ENCODE results near the gene BAG1.
A peak's percentile ranks its signal among the peaks of the same experiment; 100 is the strongest.

BAG1 gene

DNA sequence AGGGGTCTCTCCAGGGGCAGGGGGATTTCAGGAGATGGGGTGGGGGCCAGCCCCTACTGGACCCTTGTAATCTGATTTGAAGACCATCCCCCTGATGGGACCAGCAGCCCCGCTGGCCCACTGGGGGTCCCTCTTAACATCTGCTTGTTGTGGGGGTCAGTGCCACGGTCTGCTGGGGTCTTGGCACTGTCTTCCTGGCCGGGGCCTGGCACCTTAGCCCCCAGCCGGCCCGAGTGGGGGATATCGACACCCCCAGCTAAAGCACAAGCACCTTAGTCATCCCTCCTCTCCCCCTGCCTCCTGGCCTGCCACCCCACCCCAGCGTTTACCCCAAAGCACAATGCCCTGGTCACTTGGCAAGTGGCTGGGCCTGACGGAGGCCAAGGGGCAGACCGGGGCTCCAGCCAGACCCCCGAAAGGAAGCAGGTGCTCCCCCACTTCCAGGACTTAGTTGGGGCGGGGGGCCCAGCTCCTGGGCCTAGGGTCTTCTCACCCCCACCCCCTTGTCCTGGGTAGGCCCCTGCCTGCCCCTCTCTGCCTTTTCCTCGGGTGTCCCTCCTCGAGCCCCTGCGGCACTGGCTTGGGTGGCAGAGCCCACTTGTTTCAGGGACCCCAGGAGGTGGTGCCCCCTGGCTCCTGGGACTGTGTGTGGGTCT lies 24.4 kb upstream of the BAG1 start:
- H3K9me3 Mint-ChIP-seq: no peaks in the 10 kb centered on the region
- TF ChIP-seq, protein P1, sequence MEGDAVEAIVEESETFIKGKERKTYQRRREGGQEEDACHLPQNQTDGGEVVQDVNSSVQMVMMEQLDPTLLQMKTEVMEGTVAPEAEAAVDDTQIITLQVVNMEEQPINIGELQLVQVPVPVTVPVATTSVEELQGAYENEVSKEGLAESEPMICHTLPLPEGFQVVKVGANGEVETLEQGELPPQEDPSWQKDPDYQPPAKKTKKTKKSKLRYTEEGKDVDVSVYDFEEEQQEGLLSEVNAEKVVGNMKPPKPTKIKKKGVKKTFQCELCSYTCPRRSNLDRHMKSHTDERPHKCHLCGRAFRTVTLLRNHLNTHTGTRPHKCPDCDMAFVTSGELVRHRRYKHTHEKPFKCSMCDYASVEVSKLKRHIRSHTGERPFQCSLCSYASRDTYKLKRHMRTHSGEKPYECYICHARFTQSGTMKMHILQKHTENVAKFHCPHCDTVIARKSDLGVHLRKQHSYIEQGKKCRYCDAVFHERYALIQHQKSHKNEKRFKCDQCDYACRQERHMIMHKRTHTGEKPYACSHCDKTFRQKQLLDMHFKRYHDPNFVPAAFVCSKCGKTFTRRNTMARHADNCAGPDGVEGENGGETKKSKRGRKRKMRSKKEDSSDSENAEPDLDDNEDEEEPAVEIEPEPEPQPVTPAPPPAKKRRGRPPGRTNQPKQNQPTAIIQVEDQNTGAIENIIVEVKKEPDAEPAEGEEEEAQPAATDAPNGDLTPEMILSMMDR (IDR thresholded peaks at IDR 0.05): no peak
- peaks cover 8% of the 10 kb centered on the region for H3K36me3 Mint-ChIP-seq (ENCODE audit: low read depth)
- no peak overlapping the region for H3K4me3 Mint-ChIP-seq
- no peaks in the 10 kb centered on the region for H3K27me3 Mint-ChIP-seq (ENCODE audit: low read depth, poor library complexity)
- H3K4me1 Mint-ChIP-seq: peaks cover 30% of the 10 kb centered on the region
- DNase-seq: peak; percentile 7
- H3K27ac Mint-ChIP-seq: no peak overlapping the region

DNA sequence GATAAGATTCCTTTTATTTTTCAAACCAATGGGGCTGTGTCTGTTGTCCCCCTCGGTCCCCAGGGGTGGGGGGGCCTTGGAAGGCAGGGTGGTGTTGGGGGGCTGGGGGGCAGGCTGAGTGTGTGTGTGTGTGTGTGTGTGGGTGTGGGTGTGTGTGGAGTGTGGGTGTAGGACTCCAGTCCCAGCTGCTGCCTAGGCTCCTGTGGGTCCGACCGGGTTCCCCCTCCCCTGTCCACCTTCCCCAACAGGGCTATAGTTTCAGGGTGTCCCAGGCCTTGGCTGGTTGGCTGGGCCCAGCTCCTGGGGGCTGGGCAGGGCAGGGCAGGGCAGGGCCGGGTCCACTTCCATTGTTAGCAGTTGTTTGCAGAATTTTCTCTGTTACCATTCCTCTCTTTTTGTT lies 23.7 kb upstream of the BAG1 start:
- H3K4me3 Mint-ChIP-seq: peak overlapping the region; percentile 69
- H3K27ac Mint-ChIP-seq: no peak overlapping the region
- H3K27me3 Mint-ChIP-seq (ENCODE audit: low read depth, poor library complexity): no peaks in the 10 kb centered on the region
- no peak for DNase-seq
- peaks cover 8% of the 10 kb centered on the region for H3K36me3 Mint-ChIP-seq (ENCODE audit: low read depth)
- peaks cover 30% of the 10 kb centered on the region for H3K4me1 Mint-ChIP-seq
- TF ChIP-seq, protein P1 (IDR thresholded peaks at IDR 0.05): no peak
- no peaks in the 10 kb centered on the region for H3K9me3 Mint-ChIP-seq

DNA sequence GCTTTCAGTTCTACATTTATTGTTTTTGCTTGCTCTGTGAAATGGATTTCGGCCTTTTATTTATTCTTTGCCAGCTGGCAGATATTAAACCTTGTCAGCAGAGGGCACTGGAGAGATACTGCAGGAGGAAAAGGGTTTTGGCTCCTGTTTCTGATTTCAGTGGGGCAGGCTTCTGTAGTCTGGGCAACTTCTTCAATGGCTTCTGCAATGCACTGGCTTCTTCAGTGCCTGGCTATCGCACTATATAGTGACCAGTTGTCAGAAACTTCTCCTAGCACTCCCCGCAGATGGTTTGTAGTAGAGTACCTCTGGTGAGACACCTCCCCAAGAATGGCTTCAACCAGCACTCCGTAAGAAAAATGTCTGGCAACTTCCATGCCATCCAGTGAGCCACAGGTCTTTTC lies 22.6 kb upstream of the BAG1 start:
- TF ChIP-seq, protein P1 (IDR thresholded peaks at IDR 0.05): peak; percentile 48
- Mint-ChIP-seq H3K27me3 (ENCODE audit: low read depth, poor library complexity) (no peaks in the 10 kb centered on the region), H3K27ac (no peak overlapping the region), H3K4me1 (peaks cover 20% of the 10 kb centered on the region), H3K4me3 (no peak overlapping the region), H3K36me3 (ENCODE audit: low read depth) (no peaks in the 10 kb centered on the region), H3K9me3 (no peaks in the 10 kb centered on the region)
- DNase-seq: peak; percentile 16

DNA sequence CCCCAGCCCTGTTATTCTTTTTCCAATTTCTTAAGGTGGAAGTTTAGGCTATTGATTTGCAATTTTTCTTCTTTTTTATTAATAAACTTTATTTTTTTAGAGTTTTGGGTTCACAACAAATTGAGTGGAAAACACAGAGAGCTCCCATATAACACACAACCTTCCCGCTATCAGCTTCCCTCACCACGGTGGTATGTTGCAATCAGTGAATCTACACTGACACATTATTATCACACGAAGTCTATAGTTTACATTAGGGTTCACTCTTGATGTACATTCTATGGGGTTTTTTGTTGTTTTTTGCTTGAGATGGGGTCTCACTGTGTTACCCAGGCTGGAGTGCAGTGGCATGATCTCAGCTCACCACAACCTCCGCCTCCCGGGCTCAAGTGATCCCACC lies 21.0 kb upstream of the BAG1 start:
- TF ChIP-seq, protein P1 (IDR thresholded peaks at IDR 0.05): no peak
- no peaks in the 10 kb centered on the region for H3K9me3 Mint-ChIP-seq

DNA sequence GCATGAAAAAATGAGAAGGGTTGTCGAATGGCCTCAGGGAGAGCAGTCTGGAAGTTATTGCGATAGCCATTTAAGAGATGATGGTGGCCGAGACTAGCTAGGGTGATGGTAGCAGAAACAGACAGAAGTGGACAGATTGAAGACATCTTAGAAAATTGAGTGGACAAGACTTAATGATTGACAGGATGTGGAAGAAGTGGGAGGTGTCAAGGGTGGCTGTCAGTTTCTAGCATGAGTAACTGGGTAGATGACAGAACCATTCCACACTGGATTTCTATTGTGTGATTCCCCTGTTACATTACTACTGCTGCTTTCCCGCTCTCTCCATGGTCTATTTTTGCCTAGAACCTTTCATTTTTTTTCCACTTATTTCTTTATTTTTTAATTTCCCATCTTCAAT lies 13.0 kb upstream of the BAG1 start:
- H3K27ac Mint-ChIP-seq: no peak overlapping the region
- TF ChIP-seq, protein P1 (IDR thresholded peaks at IDR 0.05): no peak
- no peak for DNase-seq
- H3K4me3 Mint-ChIP-seq: no peak overlapping the region
- H3K4me1 Mint-ChIP-seq: no peaks in the 10 kb centered on the region
- peaks cover 43% of the 10 kb centered on the region for H3K36me3 Mint-ChIP-seq (ENCODE audit: low read depth)
- no peaks in the 10 kb centered on the region for H3K9me3 Mint-ChIP-seq
- no peaks in the 10 kb centered on the region for H3K27me3 Mint-ChIP-seq (ENCODE audit: low read depth, poor library complexity)

More for the DNA sequence above, 21.0 kb upstream of the BAG1 start:
- peaks cover 2% of the 10 kb centered on the region for H3K36me3 Mint-ChIP-seq (ENCODE audit: low read depth)
- peaks cover 6% of the 10 kb centered on the region for H3K4me1 Mint-ChIP-seq
- no peak overlapping the region for H3K27ac Mint-ChIP-seq
- DNase-seq: no peak
- no peaks in the 10 kb centered on the region for H3K27me3 Mint-ChIP-seq (ENCODE audit: low read depth, poor library complexity)
- no peak overlapping the region for H3K4me3 Mint-ChIP-seq

DNA sequence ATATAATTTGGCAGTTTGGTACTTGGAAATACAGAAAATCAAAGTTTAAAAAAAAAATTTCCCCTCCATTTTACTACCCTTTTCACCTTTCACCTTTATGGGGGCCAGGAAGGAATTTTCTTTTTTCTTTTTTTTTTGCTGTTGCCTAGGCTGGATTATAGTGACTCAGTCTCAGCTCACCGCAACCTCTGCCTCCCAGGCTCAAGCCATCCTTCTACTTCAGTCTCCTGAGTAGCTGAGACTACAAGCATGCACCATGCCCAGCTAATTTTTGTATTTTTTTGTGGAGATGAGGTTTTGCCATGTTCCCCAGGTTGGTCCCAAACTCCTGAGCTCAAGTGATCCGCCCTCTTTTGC lies 9.4 kb upstream of the BAG1 start:
- H3K27me3 Mint-ChIP-seq (ENCODE audit: low read depth, poor library complexity): no peaks in the 10 kb centered on the region
- TF ChIP-seq, protein P1 (IDR thresholded peaks at IDR 0.05): no peak
- no peaks in the 10 kb centered on the region for H3K4me1 Mint-ChIP-seq
- no peak for DNase-seq
- H3K4me3 Mint-ChIP-seq: no peak overlapping the region
- H3K27ac Mint-ChIP-seq: peak overlapping the region; percentile 36
- H3K9me3 Mint-ChIP-seq: no peaks in the 10 kb centered on the region
- H3K36me3 Mint-ChIP-seq (ENCODE audit: low read depth): peaks cover 60% of the 10 kb centered on the region
